Measurements from ENCODE around the gene POGZ.
A peak's percentile ranks its signal among the peaks of the same experiment; 100 is the strongest.
"Not testable (repeated sequence)": the region's sequence is repeated elsewhere in the genome, so short reads cannot be mapped to it uniquely, and the experiment has no call there.

The POGZ gene

GRCh38 chr1:151401125-151401788 lies 58.0 kb downstream of the POGZ start:
- no peak for TF ChIP-seq CTCF (IDR thresholded peaks at IDR 0.05; ENCODE audit: unreplicated experiment in 3 of 3)
- Mint-ChIP-seq H3K9me3 (no peaks in the 10 kb centered on the region), H3K4me3 (peak overlapping the region; percentile 91 to 96 (median 91)), H3K27ac (peak overlapping the region; percentile 69 to 92 (median 91)), H3K36me3 (ENCODE audit: low read depth) (peaks cover 55% of the 10 kb centered on the region), H3K4me1 (peaks cover 23% of the 10 kb centered on the region), H3K27me3 (ENCODE audit: low read depth) (no peaks in the 10 kb centered on the region)

- Mint-ChIP-seq H3K27me3 (ENCODE audit: low read depth) (no peaks in the 10 kb centered on the region), H3K36me3 (ENCODE audit: low read depth) (peaks cover 38% of the 10 kb centered on the region), H3K27ac (peak within 1 kb of the TSS; percentile 92 to 98 (median 96)), H3K9me3 (no peaks in the 10 kb centered on the region), H3K4me3 (peak within 1 kb of the TSS; percentile 91 to 96 (median 91)), H3K4me1 (peaks cover 23% of the 10 kb centered on the region)
- peak in 1 of 3 experiments; percentile 39 for TF ChIP-seq CTCF (IDR thresholded peaks at IDR 0.05; ENCODE audit: unreplicated experiment in 3 of 3)
Observed at GRCh38 chr1:151399324-151400171, 59.7 kb downstream of the POGZ start, which contains the start of gene PSMB4. TSS of gene PSMB4 (plus strand) at chr1:151399573. CDS start at chr1:151399588, 15 bp downstream.

- H3K36me3 Mint-ChIP-seq (ENCODE audit: low read depth), result peaks cover 13% of the 10 kb centered on the region
- H3K27me3 Mint-ChIP-seq (ENCODE audit: low read depth); H3K4me3 Mint-ChIP-seq; H3K27ac Mint-ChIP-seq; H3K9me3 Mint-ChIP-seq: not testable (repeated sequence)
- H3K4me1 Mint-ChIP-seq, result peaks cover 18% of the 10 kb centered on the region
Observed at GRCh38 chr1:151396265-151396664, 63.0 kb downstream of the POGZ start.

- Mint-ChIP-seq H3K4me1 (no peaks in the 10 kb centered on the region), H3K4me3 (no peak overlapping the region), H3K9me3 (peaks cover 4% of the 10 kb centered on the region), H3K36me3 (ENCODE audit: low read depth) (no peaks in the 10 kb centered on the region), H3K27me3 (ENCODE audit: low read depth) (no peaks in the 10 kb centered on the region), H3K27ac (no peak overlapping the region)
- no peak for TF ChIP-seq CTCF (IDR thresholded peaks at IDR 0.05; ENCODE audit: unreplicated experiment in 3 of 3)
Observed at GRCh38 chr1:151393583-151393982, 65.7 kb downstream of the POGZ start.

- H3K9me3 Mint-ChIP-seq, result peaks cover 4% of the 10 kb centered on the region
- no peak overlapping the region for H3K27ac Mint-ChIP-seq
- H3K36me3 Mint-ChIP-seq (ENCODE audit: low read depth), result no peaks in the 10 kb centered on the region
- no peak for TF ChIP-seq CTCF (IDR thresholded peaks at IDR 0.05; ENCODE audit: unreplicated experiment in 3 of 3)
- no peak overlapping the region for H3K4me3 Mint-ChIP-seq
- H3K4me1 Mint-ChIP-seq, result no peaks in the 10 kb centered on the region
- no peaks in the 10 kb centered on the region for H3K27me3 Mint-ChIP-seq (ENCODE audit: low read depth)
Observed at GRCh38 chr1:151391079-151391563, 68.2 kb downstream of the POGZ start.

- not testable (repeated sequence) for H3K36me3 Mint-ChIP-seq (ENCODE audit: low read depth); H3K4me3 Mint-ChIP-seq; H3K9me3 Mint-ChIP-seq; H3K4me1 Mint-ChIP-seq; H3K27me3 Mint-ChIP-seq (ENCODE audit: low read depth); H3K27ac Mint-ChIP-seq
Observed at GRCh38 chr1:151390221-151391078, 68.8 kb downstream of the POGZ start.
